ENCODE results near the gene SYT5.

DNA sequence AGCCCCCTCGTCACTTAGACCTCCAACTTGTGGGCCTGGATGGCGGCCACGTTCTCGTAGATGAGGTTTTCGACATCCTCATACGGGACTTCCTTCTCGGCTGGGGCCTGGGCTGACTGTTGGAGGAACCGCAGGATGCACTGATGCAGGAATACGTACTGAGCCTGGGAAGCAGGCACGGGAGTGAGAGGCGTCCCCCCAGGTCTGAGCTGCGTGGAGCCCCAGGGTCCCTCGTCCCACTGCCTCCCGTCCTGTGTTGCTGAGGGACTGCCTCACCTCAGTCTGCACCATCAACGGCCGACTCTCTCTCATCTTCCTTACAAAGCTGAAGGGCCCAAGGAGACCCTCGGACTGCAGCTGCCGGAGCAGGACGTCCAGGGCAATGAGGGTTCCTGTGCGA, 1.7 kb upstream of the SYT5 start:
- TF ChIP-seq, protein P1, sequence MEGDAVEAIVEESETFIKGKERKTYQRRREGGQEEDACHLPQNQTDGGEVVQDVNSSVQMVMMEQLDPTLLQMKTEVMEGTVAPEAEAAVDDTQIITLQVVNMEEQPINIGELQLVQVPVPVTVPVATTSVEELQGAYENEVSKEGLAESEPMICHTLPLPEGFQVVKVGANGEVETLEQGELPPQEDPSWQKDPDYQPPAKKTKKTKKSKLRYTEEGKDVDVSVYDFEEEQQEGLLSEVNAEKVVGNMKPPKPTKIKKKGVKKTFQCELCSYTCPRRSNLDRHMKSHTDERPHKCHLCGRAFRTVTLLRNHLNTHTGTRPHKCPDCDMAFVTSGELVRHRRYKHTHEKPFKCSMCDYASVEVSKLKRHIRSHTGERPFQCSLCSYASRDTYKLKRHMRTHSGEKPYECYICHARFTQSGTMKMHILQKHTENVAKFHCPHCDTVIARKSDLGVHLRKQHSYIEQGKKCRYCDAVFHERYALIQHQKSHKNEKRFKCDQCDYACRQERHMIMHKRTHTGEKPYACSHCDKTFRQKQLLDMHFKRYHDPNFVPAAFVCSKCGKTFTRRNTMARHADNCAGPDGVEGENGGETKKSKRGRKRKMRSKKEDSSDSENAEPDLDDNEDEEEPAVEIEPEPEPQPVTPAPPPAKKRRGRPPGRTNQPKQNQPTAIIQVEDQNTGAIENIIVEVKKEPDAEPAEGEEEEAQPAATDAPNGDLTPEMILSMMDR (IDR thresholded peaks at IDR 0.05) = no peak
- TF ChIP-seq POLR2A (IDR thresholded peaks at IDR 0.05) = no peak
- no peak for TF ChIP-seq EP300 (IDR thresholded peaks at IDR 0.05)
